Epithelial cell of prostate (primary cell): ENCODE data around the gene CYFIP1.

Source experiments
- DNase-seq: peaks from one replicate; pipeline ENCODE4 v3.0.0-alpha.2; 2011; ENCODE audit warnings: low read depth, low spot score
- H3K27ac ChIP-seq: fragments of 450-650 bp; 2 replicates; pipeline ENCODE4 v1.5.1; 2017; ENCODE audit warnings: mild to moderate bottlenecking

The CYFIP1 gene

DNA sequence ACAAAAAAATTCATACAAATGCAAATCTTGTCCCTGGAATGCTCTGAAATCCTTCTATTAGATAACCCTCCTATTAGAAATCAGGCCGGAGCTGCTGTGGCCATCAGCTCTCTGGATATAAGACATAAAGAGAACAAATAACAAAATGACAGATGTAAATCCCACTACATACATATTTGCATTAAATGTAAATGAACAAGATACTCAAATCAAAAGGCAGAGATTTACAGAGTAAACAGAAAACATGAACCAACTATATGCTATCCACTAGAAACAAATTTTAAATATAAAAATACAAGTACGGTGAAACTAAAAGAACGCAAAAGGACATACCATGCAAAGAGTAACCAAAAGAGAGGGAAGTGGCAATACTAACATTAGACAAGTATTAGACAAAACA is 10.7 kb downstream of the CYFIP1 start:
- no peak for DNase-seq
- no peak overlapping the region for H3K27ac ChIP-seq

DNA sequence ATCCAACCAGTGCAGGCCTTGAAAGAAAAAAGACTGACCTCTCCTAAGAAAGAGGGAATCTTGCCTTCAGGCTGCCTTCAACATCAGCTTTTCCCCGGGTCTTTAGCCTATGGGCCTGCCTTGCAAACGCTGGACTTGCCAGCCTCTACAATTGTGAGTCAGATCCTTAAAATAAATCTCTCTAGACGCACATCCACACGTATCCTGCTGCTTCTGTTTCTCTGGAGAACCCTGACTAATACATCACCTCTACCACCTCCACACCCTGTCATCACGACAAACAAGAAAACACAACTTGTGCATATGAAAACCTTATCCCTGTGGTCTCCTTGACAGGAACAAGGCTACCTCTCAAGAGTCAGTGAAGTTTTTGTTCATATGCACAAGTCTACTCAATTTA is 11.8 kb downstream of the CYFIP1 start:
- peak; percentile 64 for DNase-seq

DNA sequence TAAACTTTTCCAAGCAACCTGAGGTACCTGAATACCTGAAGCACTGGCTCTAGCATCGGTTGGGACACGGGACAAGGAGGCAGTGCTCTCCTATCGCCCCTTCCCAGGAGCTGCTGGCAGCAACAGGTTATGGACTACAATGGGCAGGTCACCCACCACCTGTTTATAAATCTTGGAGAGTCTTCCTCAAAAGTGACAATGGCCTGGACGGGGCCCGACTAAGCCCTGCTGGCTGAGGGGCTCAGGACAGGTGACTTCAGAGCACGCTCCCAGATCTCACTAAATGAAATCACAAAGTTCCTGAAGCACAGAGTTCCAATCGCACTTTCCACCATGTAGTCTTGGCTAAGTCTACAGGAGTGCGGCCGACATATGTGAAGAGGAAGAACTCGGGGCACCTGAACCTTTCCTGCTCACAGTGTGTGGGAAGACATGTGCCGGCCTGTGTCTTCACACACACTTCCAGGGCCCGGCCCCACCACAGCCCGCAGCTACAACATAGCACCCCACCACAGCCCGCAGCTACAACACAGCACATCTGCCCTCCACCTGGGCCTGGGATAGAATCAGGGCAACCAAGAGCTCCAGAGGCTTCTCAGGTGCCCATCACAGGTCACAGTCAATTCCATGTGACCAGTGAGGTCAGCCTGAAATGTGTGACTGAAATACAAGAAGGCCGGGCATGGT is 12.9 kb downstream of the CYFIP1 start:
- no peak for DNase-seq
- peak overlapping the region; percentile 49 for H3K27ac ChIP-seq

More for the DNA sequence above, 11.8 kb downstream of the CYFIP1 start:
- H3K27ac ChIP-seq = peak overlapping the region; percentile 49

DNA sequence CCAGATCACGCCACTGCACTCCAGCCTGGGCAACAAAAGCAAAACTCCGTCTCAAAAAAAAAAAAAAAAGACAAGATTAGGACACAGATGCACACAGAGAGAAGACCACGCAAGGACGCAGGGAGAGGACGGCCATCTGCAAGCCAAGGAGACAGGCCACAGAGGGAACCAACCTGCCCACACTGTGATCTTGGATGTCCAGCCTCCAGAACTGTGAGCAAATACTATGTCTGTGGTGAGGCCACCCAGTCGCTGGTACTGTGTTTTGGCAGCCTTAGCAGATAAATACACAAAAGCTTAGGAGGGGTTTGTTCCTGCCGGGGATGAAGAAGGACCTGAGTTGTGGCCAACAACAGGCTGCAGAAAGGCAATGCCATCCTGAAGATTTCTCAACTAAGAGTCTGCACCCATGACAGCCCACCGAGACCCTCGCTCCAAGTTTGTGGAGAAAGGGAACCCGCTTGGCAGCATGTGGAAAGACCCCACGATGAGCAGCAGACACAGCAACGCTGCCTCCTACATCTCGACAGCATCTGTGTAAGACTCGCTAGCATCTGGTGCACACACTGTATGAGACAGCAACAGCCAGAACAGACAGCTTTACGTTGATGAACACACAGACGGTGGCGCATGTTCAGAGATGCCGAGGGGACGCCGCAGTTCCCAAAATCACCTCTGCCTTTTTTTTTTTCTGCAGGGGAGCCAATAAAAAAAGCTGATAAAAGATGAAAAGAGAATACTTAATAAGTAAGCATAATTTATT is 13.7 kb downstream of the CYFIP1 start:
- no peak for DNase-seq
- no peak overlapping the region for H3K27ac ChIP-seq

DNA sequence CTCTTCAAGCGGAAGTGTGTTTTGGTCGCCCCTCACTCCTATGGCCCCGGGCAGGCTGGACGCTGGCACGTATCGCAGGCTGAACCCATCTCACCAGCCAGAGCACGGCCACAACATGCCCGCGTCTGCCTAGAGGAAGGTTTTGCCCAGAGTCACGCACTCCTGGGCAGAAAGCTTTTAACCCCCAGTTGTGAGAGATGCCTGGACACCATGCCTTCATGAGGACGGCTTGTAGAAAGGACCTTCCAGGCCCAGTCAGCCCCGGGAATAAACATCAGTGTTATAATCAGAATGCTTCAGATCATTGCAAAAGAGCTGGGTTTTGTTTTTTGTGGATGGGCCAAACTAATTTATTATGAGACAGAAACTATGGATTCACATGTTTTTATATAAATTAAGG is 16.5 kb downstream of the CYFIP1 start:
- no peak for DNase-seq
- peak overlapping the region; percentile 68 for H3K27ac ChIP-seq

DNA sequence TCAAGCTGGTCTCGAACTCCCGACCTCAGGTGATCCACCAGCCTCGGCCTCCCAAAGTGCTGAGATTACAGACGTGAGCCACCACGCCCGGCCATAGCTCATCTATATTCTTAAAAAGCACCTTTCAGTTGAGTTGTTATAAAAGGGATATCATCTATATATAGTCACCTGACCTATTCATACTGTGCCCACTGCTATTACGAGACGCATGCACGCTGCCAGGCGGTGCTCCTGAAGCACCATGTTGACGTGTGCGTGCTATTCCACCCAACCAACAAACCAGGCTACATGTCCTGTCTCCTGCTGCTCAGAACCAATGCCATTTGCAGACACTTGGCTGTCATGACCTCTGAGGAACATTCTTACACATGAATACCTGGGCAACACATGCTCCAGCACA is 17.6 kb downstream of the CYFIP1 start:
- no peak for DNase-seq
- H3K27ac ChIP-seq = peak overlapping the region; percentile 68

DNA sequence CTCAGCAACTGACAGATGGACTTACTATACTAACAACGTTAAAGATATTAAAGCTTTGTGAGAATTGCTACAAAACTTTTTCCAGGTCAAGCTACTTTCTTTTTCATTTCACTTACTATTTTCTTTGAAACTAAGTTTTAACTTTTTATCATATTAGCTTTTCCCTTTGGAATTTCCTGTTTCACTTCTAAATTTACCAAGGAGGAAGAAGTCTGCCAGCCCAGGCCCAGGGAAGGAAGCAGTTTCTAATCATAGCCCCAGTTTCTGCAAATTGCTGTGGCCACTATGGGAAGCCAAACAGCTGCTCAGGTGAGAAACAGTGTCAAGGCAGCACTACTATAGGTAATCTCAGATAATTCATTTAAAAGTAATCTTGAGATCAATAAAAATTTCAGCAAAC is 18.4 kb downstream of the CYFIP1 start:
- DNase-seq = no peak
- peak overlapping the region; percentile 34 for H3K27ac ChIP-seq

DNA sequence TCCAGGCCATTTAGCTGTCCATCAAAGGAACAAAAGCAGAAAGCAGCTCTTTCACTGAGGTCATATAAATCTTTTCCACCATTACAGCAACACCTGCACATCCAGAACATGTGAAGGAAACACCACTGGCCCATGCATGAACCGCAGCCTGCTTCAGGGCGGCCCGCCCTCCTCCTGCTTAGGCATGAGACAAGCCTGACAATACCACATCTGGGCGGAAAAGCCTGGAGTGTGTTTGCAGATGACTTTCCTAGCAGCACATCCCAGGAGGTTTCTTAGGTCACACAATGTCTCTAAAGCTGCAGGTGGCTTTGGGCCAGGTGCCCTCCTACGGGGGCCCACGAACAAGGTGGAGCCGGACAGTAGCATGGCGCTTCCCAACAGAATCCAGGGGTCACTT is 19.6 kb downstream of the CYFIP1 start:
- no peak overlapping the region for H3K27ac ChIP-seq
- DNase-seq = no peak

DNA sequence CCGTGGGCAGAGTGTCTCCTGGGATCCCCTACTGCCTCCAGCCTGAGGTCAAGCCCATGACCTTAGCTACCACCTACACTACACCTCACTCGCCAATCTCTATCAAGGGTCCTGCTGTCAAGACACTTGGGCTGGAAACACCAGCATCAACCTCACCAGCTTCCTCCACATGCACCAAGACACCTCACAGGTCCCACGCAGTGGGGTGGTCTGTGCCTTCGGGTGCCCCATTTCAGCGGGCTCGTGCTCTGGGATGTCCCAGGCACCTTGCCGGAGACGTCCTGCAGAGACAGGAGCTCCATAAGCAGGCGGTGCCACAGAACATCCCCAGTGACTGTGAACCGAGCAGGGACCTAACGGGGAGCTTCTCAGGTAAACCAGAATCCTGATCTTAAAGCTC is 20.0 kb downstream of the CYFIP1 start:
- no peak overlapping the region for H3K27ac ChIP-seq
- no peak for DNase-seq

DNA sequence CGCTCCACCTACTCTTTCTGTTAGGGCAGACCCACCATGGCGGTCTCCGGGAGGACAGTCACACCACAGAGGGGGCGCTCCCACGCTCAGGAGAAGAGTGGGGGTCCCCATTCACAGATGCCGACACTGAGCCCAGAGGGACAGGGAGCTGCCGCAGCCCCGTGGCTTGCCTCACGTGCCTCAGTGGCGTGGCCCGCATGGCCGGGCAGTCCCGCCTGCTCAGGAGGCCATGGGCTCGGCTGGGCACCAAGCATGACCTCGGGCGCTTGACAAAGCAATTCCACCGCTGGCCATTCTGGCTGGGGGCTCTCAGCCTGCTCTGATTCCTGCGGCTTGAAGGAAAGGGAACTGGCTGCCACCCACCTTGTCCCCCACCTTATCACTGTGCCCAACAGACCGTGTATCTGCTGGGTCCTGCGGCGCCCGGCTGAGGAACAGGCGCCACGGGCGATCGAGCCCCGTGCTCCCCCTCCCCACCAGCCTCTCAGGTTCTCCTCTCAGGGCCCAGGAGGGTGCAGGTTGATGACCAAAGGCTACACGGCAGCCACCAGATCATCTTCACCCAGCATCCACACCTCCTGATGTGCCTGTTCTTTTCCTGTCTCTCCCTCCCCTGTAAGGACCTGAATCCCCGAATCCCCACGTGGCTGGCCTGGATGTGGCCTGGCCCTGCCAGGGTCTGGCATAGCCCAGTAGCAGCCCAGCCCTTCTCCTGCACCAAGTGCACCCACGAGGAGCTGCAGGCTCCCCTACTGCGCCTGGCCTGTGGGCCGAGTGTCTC is 20.7 kb downstream of the CYFIP1 start:
- no peak for DNase-seq
- H3K27ac ChIP-seq = no peak overlapping the region

DNA sequence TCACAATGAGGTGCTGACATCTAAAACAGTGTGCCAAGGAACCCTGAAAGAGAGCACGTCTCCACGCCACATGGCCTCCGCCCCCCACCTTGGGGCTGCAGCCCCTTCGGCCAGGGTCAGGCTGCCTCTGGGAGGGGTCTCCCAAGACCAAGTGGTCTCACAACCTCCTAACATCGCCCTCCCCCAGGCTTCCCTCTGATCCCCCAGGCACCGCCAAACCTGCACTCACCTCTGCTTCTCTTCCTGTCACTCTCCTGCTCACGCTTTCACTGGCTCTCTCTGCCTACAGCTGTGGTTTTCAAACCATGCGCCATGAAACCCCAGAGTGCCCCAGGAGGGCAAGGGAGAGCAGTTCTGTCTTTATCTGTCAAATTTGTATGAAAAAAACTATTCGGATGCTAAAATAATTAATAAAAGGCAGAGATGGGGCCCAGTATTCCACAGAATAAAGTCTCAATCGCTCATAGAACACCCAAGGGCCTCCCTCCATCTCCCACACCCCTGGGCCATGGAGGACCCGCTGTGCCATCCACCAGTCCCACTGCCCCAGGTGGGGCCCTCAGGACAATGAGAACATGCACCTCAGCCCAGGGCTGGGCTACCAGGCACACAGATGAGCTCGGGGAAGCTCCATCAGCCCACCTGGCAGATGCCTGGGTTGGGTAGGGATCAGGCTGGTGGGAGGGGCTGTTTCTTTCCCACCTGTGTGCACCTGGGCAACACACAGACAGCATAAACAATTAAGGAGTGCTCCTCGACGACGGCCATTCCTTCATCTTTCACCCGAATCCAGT is 21.5 kb downstream of the CYFIP1 start:
- no peak for DNase-seq
- H3K27ac ChIP-seq = no peak overlapping the region

DNA sequence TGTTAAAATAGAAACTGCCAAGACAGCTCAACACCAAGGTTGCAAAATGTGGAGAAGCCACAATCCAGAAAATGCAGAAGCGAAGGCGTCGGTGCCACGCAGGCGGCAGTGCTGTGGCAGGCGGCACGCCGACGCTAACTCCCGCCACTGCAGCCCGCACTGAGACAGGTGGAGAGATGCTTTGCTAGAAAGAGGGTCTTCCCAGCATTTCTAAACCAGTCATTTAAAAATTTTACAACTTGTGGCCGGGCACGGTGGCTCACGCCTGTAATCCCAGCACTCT is 23.2 kb downstream of the CYFIP1 start:
- no peak for DNase-seq

DNA sequence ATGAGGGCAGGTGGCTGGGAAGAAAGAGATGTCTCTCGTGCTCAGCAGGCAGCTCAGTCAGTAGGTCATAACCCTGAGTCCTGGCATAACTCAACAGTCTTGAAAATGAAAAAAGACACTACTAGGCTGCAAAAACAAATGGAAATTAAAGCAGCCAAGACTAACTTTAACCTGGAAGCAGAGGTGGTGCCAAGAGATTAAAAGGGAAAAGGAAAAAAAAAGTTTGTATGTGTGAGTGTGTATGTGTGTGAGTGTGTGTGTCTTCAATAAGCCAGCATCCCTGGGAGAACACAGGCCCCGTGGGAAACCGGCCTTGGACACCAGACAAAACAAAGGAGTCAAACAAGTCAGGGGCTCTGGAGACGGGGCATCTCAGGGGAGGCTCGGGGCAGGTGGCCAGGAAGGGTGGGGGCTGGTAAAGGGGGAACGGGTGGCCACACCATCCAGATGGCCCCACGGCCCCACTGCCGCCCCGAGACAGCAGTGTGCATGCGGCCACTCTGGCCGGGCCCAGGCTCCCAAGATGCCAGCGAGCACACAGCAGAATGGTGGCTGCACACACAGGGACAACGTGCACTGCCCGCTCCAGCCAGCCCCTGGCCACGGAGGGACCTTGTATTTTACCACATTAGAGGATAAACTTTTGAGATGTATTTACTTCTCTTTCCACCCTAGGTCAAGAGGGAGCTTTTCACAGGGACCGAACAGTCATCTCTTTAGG is 23.8 kb downstream of the CYFIP1 start:
- no peak for DNase-seq
- no peak overlapping the region for H3K27ac ChIP-seq

More for the DNA sequence above, 23.2 kb downstream of the CYFIP1 start:
- no peak overlapping the region for H3K27ac ChIP-seq

DNA sequence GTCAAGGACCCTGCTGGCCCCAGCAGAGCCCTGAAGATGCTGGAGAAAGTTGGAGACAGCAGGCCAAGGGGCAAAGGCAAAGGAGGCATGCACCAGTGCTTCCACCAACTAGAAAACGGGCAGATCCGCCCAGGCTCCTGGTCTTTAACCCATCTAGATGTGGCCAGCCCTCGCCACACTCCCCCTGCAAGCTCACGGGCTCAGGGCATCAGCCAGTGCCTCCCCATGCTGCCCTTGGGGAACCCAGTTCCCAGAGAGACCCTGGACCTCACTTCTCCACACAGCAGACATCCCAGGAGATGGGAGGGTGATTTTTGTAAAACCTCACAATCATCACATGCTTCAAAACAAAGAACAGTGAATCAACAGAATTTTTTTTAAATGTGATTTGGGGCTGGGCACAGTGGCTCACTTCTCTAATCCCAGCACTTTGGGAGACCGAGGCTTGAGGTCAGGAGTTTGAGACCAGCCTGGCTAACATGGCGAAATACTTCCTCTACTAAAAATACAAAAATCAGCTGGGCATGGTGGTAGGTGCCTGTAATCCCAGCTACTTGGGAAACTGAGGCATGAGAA is 24.5 kb downstream of the CYFIP1 start:
- DNase-seq = no peak
- no peak overlapping the region for H3K27ac ChIP-seq

DNA sequence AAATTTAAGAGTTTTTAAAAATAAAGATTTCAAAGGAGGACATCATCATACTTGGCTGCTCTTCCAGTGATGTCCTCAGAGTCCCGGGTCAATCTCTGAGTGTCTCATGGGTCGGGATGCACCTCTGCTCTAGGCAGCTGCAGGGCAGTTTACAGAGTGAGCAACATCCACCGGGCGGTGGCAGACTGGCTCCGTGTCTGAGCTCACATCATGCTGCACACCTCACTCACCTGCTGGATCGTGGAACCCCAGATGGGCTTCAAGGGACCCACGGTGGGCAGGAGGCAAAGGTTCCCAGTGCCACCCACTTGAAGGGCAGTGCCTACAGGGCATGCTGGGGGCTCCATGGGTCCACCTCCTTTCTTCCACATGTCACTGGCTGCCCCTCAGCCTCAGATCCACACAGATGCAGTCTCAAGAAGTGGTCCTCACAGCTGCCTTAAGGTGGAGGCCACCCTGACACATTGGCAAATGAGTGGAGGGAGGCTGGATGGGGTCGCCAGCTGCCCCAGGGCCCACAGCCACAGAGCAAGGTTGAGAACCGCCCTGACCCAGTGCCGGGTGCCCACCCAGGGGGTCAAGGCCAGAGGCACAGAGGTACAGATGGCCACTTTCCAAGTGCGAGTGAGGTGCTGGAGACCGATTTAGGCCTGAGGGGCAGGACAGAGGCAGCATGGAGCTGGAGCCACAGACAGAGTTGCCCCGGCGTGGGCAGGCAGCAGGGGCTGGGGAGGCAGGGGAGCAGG is 25.2 kb downstream of the CYFIP1 start:
- H3K27ac ChIP-seq = no peak overlapping the region
- DNase-seq = no peak

DNA sequence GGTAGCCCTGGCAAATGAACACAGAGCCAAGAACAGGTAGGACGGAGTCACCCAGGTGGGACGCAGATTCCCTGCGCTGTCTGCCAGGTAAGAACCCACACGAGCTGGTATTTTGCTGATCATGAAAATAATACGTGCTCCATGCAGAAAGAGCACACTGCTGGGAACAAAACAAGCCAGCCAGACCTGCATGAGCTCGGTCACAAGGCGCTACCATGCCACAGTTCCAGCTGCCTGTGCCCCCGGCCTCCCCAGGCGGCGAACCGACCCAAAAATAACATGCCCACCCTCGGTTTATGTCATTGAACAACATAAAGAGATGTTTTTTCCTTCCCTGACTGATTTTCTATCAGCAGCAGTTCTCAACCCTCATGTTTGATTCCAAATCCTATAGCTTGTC is 25.8 kb downstream of the CYFIP1 start:
- DNase-seq = no peak

DNA sequence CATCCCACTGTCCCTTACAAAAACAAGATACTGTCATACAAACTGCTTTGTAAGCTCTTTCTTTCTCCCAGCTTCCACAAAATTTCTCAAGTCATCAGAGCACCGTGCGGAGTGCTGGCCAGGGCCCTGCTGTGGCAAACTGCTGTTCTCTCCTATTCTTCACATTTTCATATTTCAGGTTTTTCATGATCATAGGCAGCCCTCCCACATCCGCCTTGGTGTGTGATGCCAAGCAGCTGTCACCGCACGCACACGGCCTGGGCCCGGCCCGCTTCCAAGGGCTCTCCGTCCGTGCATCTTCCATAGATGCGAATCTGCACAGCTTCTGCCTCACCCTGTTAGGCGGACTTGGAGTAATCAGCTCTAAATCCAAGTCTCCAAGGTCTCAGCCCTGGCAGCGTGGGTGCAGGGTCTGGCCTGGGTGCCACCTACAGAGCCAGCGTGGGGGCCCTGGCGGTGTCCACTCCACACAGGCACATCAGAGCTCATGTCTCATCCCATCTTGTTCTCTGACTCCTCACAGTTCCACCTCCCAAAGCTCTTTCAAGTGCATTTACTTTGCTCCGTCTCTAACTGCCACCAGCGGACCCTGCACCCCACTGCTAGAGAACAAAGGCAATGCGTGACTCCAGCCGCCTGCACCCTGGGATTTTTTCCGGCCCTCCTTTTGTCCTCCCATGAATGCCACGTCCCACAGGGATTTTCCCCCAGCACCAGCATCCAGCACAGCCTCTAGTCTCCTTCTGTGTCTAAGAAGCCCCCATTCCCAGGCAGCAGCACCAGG is 27.2 kb downstream of the CYFIP1 start:
- no peak for DNase-seq
- H3K27ac ChIP-seq = no peak overlapping the region

More for the DNA sequence above, 25.8 kb downstream of the CYFIP1 start:
- H3K27ac ChIP-seq = no peak overlapping the region
